ENCODE data around the gene LIPI.

- TF ChIP-seq POLR2A (IDR thresholded peaks at IDR 0.05): no peak
- TF ChIP-seq CTCF (IDR thresholded peaks at IDR 0.05): no peak
Observed at GRCh38 chr21:14076143-14076806, 134.5 kb downstream of the LIPI start.
